Astrocyte of the spinal cord (primary cell): ENCODE data around the gene ST6GAL1.
"Not testable (repeated sequence)": the region's sequence is repeated elsewhere in the genome, so short reads cannot be mapped to it uniquely, and the experiment has no call there.

ENCODE experiments used
- DNase-seq: peaks from one replicate; pipeline ENCODE4 v3.0.0; 2011; ENCODE audit warnings: low read depth, low spot score
- H3K4me3 ChIP-seq: 2 replicates; pipeline ENCODE4 v1.5.1; 2011; ENCODE audit warnings: low read depth, mild to moderate bottlenecking, low read length, moderate library complexity
- CTCF ChIP-seq: IDR thresholded peaks from 2 replicates; pipeline ENCODE4 v1.5.1; 2012; ENCODE audit warnings: low read depth, mild to moderate bottlenecking, low read length, inconsistent platforms
- in situ Hi-C: cut with HindIII; loops from 2 replicates; pipeline ENCODE4 v1.10.0; 2017; ENCODE audit warnings: low sequenced_read_pairs

ST6GAL1 gene

GRCh38 chr3:186930143-186930640 is at the start of gene ST6GAL1:
Gene ST6GAL1, plus strand, starts transcription at chr3:186930526. Its CDS starts 112,178 bp downstream, at chr3:187042704.
- TF ChIP-seq CTCF: peak; percentile 49
- peak; percentile 63 for DNase-seq
- H3K4me3 ChIP-seq: peak within 1 kb of the TSS; percentile 79
- in situ Hi-C loops: no loop called here

- no peak overlapping the region for H3K4me3 ChIP-seq
- DNase-seq: no peak
- in situ Hi-C loops: no loop called here
- no peak for TF ChIP-seq CTCF
Observed at GRCh38 chr3:186882150-186882524, 48.2 kb upstream of the ST6GAL1 start.

- DNase-seq: peak; percentile 72
- in situ Hi-C loops: no loop called here
- H3K4me3 ChIP-seq: no peak overlapping the region
- TF ChIP-seq CTCF: no peak
Observed at GRCh38 chr3:186882881-186883685, 47.2 kb upstream of the ST6GAL1 start.

GRCh38 chr3:186883686-186884058 is 46.7 kb upstream of the ST6GAL1 start:
- in situ Hi-C loops: no loop called here
- TF ChIP-seq CTCF: no peak
- DNase-seq: no peak
- H3K4me3 ChIP-seq: no peak overlapping the region

- H3K4me3 ChIP-seq, in situ Hi-C loops: not testable (repeated sequence)
Observed at GRCh38 chr3:186884868-186885267, 45.5 kb upstream of the ST6GAL1 start.

GRCh38 chr3:186886202-186886981 is 43.9 kb upstream of the ST6GAL1 start:
- TF ChIP-seq CTCF: no peak
- no peak for DNase-seq
- H3K4me3 ChIP-seq: no peak overlapping the region
- in situ Hi-C loops: no loop called here

More at GRCh38 chr3:186884868-186885267, 45.5 kb upstream of the ST6GAL1 start:
- DNase-seq: not testable (repeated sequence)

GRCh38 chr3:186887507-186887938 is 42.8 kb upstream of the ST6GAL1 start:
- DNase-seq, H3K4me3 ChIP-seq, in situ Hi-C loops: not testable (repeated sequence)
